ENCODE measurements around the gene OSM. TPM values are rescaled to one million over a fixed set of nuclear protein-coding genes. Genes with fewer than 3 reads are reported as not detected.

Gene OSM
- total and polyA plus RNA-seq, 4 donors = 0.09 to 0.84 (median 0.25) TPM; not detected in 1

DNA sequence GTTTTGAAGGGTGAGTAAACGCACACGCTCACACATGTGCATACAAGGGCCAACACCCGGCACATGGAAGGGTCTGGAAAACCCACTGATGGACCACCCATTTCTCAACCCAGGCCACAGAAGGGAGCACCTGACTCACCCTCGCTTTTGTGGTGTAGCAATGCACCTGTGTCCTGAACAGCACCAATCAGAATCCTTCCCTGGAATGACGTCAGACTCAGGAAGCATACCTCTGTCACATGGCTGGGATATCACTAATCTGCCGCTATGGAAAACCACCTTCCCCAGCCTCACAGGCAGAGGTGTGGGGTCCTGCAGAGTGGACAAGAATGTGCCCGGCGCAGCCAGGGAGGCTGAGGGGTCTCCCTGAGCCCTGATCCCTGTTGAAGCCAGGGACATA is 9.0 kb upstream of the OSM start:
- Histone ChIP-seq H3K27ac (ENCODE audit: low read depth in 1 of 2, low read length in 2 of 2) (no peak overlapping the region), H3K9me3 (ENCODE audit: control insufficient read depth in 4 of 4, low read length in 3 of 4) (no peaks in the 10 kb centered on the region), H3K4me1 (ENCODE audit: control insufficient read depth in 4 of 4, insufficient read depth in 4 of 4, low read length in 3 of 4) (peaks cover 0 to 6% (median 2%) of the 10 kb centered on the region in 4 donors), H3K4me3 (ENCODE audit: low read depth in 1 of 3, low read length in 3 of 3) (no peak overlapping the region), H3K36me3 (ENCODE audit: control insufficient read depth in 4 of 4, insufficient read depth in 3 of 4, low read depth in 1 of 4, low read length in 3 of 4) (no peaks in the 10 kb centered on the region), H3K27me3 (ENCODE audit: control insufficient read depth in 4 of 4, insufficient read depth in 4 of 4, low read length in 3 of 4) (no peaks in the 10 kb centered on the region), H3K9ac (ENCODE audit: low read depth in 1 of 2, low read length in 2 of 2) (no peak overlapping the region)
- 79% methylated on average over 8 of the region's 8 CpGs for WGBS
- TF ChIP-seq FOXA1 (IDR thresholded peaks at IDR 0.05) = no peak
- no peak for TF ChIP-seq FOXA2 (IDR thresholded peaks at IDR 0.05)
- no peak for TF ChIP-seq ATF3 (IDR thresholded peaks at IDR 0.05)
- TF ChIP-seq TAF1 (conservative IDR thresholded peaks at IDR 0.05) = no peak
- no peak for TF ChIP-seq RAD21 (IDR thresholded peaks at IDR 0.05)
- no peak for TF ChIP-seq NR2F2 (IDR thresholded peaks at IDR 0.05)
- no peak for TF ChIP-seq SP1 (IDR thresholded peaks at IDR 0.05)
- TF ChIP-seq GABPA (IDR thresholded peaks at IDR 0.05 in 1 of 2, conservative IDR thresholded peaks at IDR 0.05 in 1 of 2) = no peak
- DNase-seq (ENCODE audit: low spot score) = no peak

GRCh38 chr22:30274437-30274812 is 7.8 kb upstream of the OSM start:
- WGBS = 92% methylated on average over 9 of the region's 9 CpGs
- H3K4me1 ChIP-seq (ENCODE audit: control insufficient read depth in 4 of 4, insufficient read depth in 4 of 4, low read length in 3 of 4) = peaks cover 0 to 6% (median 2%) of the 10 kb centered on the region in 4 donors

More at GRCh38 chr22:30274437-30274812, 7.8 kb upstream of the OSM start:
- Histone ChIP-seq H3K9me3 (ENCODE audit: control insufficient read depth in 4 of 4, low read length in 3 of 4) (no peaks in the 10 kb centered on the region), H3K9ac (ENCODE audit: low read depth in 1 of 2, low read length in 2 of 2) (no peak overlapping the region), H3K27ac (ENCODE audit: low read depth in 1 of 2, low read length in 2 of 2) (no peak overlapping the region), H3K36me3 (ENCODE audit: control insufficient read depth in 4 of 4, insufficient read depth in 3 of 4, low read depth in 1 of 4, low read length in 3 of 4) (no peaks in the 10 kb centered on the region), H3K27me3 (ENCODE audit: control insufficient read depth in 4 of 4, insufficient read depth in 4 of 4, low read length in 3 of 4) (no peaks in the 10 kb centered on the region), H3K4me3 (ENCODE audit: low read depth in 1 of 3, low read length in 3 of 3) (no peak overlapping the region)
- TF ChIP-seq, protein P1, sequence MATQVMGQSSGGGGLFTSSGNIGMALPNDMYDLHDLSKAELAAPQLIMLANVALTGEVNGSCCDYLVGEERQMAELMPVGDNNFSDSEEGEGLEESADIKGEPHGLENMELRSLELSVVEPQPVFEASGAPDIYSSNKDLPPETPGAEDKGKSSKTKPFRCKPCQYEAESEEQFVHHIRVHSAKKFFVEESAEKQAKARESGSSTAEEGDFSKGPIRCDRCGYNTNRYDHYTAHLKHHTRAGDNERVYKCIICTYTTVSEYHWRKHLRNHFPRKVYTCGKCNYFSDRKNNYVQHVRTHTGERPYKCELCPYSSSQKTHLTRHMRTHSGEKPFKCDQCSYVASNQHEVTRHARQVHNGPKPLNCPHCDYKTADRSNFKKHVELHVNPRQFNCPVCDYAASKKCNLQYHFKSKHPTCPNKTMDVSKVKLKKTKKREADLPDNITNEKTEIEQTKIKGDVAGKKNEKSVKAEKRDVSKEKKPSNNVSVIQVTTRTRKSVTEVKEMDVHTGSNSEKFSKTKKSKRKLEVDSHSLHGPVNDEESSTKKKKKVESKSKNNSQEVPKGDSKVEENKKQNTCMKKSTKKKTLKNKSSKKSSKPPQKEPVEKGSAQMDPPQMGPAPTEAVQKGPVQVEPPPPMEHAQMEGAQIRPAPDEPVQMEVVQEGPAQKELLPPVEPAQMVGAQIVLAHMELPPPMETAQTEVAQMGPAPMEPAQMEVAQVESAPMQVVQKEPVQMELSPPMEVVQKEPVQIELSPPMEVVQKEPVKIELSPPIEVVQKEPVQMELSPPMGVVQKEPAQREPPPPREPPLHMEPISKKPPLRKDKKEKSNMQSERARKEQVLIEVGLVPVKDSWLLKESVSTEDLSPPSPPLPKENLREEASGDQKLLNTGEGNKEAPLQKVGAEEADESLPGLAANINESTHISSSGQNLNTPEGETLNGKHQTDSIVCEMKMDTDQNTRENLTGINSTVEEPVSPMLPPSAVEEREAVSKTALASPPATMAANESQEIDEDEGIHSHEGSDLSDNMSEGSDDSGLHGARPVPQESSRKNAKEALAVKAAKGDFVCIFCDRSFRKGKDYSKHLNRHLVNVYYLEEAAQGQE (IDR thresholded peaks at IDR 0.05) = no peak
- TF ChIP-seq FOXA1 (IDR thresholded peaks at IDR 0.05) (no peak), ZBTB33 (IDR thresholded peaks at IDR 0.05) (no peak), RXRA (IDR thresholded peaks at IDR 0.05) (no peak), TAF1 (conservative IDR thresholded peaks at IDR 0.05) (no peak), SP1 (IDR thresholded peaks at IDR 0.05) (no peak), FOXA2 (IDR thresholded peaks at IDR 0.05) (no peak), GABPA (IDR thresholded peaks at IDR 0.05 in 1 of 2, conservative IDR thresholded peaks at IDR 0.05 in 1 of 2) (no peak), HNF4G (IDR thresholded peaks at IDR 0.05) (no peak), EGR1 (IDR thresholded peaks at IDR 0.05; ENCODE audit: low read depth in 2 of 2) (no peak), RAD21 (IDR thresholded peaks at IDR 0.05) (no peak), JUND (IDR thresholded peaks at IDR 0.05) (no peak), YY1 (IDR thresholded peaks at IDR 0.05) (no peak), ATF3 (IDR thresholded peaks at IDR 0.05) (no peak)
- TF ChIP-seq, protein P2, sequence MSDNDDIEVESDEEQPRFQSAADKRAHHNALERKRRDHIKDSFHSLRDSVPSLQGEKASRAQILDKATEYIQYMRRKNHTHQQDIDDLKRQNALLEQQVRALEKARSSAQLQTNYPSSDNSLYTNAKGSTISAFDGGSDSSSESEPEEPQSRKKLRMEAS (IDR thresholded peaks at IDR 0.05) = no peak
- no peak for DNase-seq (ENCODE audit: low spot score)

Data from liver (tissue), 9 donors.